AG10803 (cell line): ENCODE results near the gene MRGPRE.

Experiments
- DNase-seq: peaks from one replicate; pipeline ENCODE4 v3.0.0; 2010; ENCODE audit warnings: low read depth
- H3K4me3 ChIP-seq: 2 replicates; pipeline ENCODE4 v1.5.1; 2011; ENCODE audit warnings: mild to moderate bottlenecking, low read length, control low read depth
- TF ChIP-seq, protein P1 (sequence below): conservative IDR thresholded peaks from 2 replicates; pipeline ENCODE4 v1.5.1; 2011; ENCODE audit warnings: mild to moderate bottlenecking, low read length, control low read depth, inconsistent platforms

The MRGPRE gene

DNA sequence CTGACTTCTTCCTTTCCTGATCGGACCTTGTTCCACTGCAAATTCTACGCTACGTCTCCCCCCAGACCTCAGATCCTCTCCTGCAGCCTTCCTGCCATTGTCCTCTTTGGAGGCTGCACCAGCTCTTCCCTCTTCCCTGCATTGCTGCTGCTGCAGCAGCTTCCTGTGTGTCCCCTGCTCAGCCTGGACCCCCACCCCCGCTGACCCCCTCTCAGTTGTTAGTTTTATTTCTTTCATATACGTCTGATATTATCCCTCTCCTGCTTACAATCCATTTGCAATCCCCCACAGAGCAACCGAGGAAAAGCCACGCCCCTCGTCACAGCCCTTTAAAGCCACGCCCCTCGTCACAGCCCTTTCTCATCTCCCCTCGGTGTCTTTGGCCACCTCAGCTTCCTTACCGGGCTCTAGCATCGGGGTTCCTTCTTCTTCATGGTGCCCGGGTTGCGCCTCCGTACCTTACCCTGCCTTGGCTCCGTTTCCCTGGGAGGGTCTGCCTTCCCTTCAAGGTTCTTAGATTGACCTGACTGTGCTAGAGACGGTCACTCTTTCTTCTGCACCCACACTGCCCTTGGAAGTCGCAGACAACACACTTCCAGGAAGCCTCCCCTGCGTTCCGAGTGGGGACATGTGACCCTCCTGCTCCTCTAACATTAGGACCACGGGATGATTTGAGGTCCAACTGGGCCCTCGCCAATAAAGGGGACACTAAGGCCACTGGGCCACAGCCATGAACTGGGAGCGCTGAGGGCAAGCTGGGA lies 18.4 kb downstream of the MRGPRE start:
- TF ChIP-seq, protein P1, sequence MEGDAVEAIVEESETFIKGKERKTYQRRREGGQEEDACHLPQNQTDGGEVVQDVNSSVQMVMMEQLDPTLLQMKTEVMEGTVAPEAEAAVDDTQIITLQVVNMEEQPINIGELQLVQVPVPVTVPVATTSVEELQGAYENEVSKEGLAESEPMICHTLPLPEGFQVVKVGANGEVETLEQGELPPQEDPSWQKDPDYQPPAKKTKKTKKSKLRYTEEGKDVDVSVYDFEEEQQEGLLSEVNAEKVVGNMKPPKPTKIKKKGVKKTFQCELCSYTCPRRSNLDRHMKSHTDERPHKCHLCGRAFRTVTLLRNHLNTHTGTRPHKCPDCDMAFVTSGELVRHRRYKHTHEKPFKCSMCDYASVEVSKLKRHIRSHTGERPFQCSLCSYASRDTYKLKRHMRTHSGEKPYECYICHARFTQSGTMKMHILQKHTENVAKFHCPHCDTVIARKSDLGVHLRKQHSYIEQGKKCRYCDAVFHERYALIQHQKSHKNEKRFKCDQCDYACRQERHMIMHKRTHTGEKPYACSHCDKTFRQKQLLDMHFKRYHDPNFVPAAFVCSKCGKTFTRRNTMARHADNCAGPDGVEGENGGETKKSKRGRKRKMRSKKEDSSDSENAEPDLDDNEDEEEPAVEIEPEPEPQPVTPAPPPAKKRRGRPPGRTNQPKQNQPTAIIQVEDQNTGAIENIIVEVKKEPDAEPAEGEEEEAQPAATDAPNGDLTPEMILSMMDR: no peak
- no peak overlapping the region for H3K4me3 ChIP-seq
- DNase-seq: no peak

DNA sequence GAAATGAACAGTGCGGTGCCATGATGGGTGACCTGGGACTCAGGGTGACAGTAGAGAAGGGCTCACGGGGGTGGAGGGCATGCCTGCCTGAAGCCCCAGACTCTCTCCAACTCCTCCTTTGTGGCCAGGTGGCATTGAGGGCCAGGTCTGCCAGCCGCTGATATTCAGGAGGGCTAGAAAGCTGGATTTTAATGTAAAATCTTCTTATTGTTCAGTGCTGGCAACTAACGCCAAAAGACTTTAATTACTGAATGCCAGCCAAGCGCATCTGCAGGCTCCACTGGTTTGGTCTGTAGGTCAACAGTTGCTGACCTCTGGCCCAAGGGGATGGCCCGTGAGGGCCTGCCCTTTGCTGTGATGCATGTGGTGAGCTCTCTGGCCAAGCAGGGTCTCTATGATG lies 23.9 kb downstream of the MRGPRE start:
- H3K4me3 ChIP-seq: no peak overlapping the region
- DNase-seq: no peak
- TF ChIP-seq, protein P1: no peak

DNA sequence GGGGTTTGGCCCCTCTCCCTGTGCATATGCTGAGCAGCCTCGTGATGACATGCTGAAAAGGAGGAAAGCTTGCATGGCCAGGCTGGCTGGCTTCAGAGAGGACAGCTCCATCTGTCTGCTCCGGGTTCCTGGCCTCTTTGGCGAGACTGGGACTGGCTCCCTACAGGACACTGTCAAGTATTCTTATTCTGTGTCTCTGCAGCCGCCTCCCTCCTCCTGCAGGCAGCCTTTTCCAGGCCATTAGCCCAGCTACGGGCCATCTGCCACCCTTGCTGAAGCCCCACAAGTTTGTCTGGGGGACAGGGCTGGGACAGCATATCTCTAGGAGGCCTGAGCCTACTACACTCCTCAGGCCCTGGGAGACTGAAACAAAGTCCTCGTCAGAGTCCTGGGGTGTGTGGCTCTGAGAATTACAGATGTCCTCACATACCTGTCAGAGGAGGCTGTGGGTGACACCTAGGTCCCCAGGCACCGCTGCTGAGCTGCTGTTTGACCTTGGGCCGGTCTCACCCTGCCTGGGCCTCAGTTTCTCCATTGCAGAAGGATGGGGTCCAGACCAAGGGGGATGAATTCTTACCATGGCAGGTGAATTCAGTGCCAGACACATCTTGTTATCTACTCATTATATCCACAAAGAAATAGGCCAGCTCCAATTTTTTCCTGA lies 24.6 kb downstream of the MRGPRE start:
- no peak overlapping the region for H3K4me3 ChIP-seq
- no peak for DNase-seq
- TF ChIP-seq, protein P1: no peak

DNA sequence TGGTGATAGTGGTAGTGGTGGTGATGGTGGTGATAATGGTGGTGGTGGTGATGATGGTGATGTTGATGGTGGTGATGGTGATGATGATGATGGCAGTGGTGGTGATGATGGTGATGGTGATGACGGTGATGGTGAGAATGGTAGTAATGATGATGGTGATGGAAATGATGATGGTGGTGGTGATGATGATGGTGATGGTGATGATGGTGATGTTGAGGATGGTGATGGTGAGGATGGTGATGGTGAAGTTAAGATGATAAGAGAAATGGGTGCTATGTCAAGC lies 25.4 kb downstream of the MRGPRE start:
- TF ChIP-seq, protein P1: no peak
- DNase-seq: no peak
- H3K4me3 ChIP-seq: no peak overlapping the region

DNA sequence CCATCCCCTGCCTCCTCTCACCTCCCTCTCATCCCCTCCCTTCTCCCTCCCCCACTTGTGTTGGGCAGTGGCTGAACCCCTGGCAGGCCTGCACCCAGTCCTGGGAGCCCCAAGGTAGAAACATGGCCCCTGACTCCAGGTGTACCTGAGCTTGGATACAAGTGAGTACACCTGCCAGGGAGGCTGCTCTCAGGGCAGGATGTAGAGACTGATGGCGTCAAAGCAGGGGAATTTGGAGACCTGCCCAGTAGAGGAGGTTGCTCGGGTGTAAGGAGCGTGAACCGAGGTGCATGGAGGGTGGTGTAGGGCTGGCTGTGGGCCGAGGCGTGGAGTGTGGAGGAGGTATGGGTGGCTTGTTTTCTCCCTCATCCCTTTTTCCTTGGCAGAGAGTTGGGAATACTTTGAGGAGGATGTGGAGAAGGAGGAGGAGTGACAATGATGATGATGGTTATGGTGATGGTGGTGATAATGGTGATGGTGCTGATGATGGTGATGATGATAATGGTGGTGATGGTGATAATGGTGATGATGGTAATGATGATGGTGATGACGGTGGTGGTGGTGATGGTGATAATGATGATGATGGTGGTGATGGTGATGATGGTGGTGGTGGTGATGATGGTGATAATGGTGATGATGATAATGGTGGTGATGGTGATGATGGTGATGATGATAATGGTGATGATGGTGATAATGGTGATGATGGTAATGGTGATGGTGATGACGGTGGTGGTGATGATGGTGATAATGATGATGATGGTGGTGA lies 25.9 kb downstream of the MRGPRE start:
- H3K4me3 ChIP-seq: no peak overlapping the region
- no peak for DNase-seq
- TF ChIP-seq, protein P1: no peak

DNA sequence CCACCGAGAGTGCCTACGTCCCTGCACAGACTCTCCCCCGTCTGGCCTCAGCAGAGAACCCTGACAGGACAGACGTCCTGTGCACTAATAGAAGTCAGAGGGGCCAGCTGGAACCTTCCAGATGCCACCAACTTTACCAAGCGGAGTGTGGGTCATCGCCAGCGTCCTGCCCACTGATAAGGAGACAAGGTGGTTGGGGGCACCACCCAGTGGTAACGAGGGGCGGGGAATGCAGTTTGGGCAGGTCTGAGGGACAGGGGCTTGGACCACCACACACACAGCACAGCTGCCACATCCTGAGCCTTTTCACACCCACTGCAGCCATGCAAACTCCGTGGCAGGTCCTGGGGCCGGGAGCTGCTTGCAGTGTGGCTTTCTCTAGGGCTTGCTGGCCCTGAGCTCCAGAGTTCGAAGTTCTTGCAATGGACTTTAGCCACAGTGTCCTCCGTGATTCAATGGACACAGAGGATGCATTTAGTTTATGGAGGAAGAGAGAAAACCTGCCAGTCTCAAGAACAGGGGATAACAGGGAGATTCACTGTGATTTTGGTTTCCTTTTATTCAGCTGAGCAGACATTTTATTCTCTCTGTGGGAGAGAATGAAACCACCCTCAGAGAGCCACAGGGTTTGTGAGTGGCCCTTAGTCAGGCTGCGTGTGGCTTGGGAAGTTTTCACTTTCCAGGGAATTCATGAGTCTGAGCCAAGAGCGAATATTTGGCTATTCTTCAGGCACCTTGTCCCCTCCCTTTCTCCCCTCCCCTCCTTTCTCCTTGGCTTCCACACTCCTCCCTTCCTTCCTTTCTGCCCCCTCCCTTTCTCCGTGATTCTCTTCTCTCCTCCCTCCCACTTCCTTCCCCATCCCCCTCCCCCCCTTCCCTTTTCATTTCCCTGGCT lies 26.7 kb downstream of the MRGPRE start:
- H3K4me3 ChIP-seq: no peak overlapping the region
- peak; percentile 9 for DNase-seq
- TF ChIP-seq, protein P1: no peak
